ENCODE data around the gene CUL4A.

DNA sequence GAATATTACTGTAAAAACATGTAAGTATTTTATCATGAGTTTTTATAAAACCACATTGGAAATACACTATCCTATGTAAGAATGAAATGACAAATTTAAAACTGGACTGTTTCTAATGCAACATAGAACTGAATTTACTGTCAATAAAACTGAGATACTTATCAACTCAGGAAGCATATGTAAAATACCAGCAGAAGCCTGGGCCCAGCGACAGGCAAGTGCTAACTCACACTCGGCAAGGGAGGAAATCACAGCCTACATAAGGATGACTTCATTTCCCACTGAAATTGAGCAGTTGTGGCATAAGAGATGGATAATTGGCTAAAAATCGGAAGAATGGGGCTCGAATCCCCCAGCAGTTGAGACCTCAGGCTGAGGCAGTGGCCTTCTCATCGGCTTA, 38.9 kb upstream of the CUL4A start:
- TF ChIP-seq CTCF (conservative IDR thresholded peaks at IDR 0.05), result no peak
- no peak for TF ChIP-seq EZH2 (IDR thresholded peaks at IDR 0.05; ENCODE audit: low read depth)
